ENCODE data around the gene PXN. TPM values are rescaled to one million over a fixed set of nuclear protein-coding genes. Genes with fewer than 3 reads are reported as not detected.
A peak's percentile ranks its signal among the peaks of the same experiment; 100 is the strongest.

The PXN gene
- total RNA-seq, 2 experiments from 2014 or later = 229 to 230 TPM

DNA sequence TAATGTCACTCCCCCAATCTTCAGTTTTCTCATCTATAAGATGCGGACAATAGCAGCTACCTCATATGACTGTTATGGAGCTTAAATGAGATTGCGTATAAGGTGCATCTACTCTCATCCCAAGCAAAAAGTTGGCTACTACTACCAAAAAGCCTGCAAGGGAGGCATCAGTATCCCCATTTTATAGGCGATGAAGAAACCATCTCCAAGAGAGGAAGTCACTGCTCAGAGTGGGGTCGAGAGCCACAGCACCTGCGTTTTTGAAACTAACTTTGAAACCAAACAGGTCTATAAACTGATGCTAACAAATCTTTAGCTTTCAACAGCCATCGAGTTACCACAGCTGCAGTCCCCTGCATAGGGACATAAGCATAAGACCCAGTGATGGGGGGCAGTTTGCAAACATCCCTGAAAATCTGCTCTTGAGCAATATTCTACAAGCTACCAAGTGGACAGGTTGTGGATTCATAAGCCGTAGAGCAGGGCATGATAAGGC is 74.5 kb downstream of the PXN start:
- DNase-seq (no peak), ATAC-seq (ENCODE audit: poor library complexity) (no peak)
- H3K27me3 Mint-ChIP-seq = no peaks in the 10 kb centered on the region
- Histone ChIP-seq H3K36me3 (ENCODE audit: insufficient read depth, low read length) (peaks cover 52% of the 10 kb centered on the region), H3K9me3 (ENCODE audit: control insufficient read depth in 1 of 2, insufficient read depth in 1 of 2, low read length in 2 of 2) (no peaks in the 10 kb centered on the region), H3K4me3 (ENCODE audit: low read length) (no peak overlapping the region), H3K27me3 (ENCODE audit: control insufficient read depth in 1 of 2, insufficient read depth in 2 of 2, low read length in 2 of 2) (no peaks in the 10 kb centered on the region), H3K27ac (ENCODE audit: low read depth in 1 of 2, low read length in 2 of 2) (no peak overlapping the region), H3K4me1 (ENCODE audit: insufficient read depth, low read length) (peaks cover 28% of the 10 kb centered on the region)
- H3K27ac Mint-ChIP-seq = no peak overlapping the region
- intact Hi-C loops (cut with DNase I, micrococcal nuclease) = loop anchor here in 1 of 2 experiments (5.0 to 10.0 kb wide), 4 partner anchors 74 to 494 kb away; partner anchors contain the start of genes BICDL1, MLEC, RAB35 and SRSF9
- peaks cover 30% of the 10 kb centered on the region for H3K4me1 Mint-ChIP-seq (ENCODE audit: low read depth)
- H3K36me3 Mint-ChIP-seq (ENCODE audit: low read depth) = peaks cover 70% of the 10 kb centered on the region
- TF ChIP-seq, protein P1, sequence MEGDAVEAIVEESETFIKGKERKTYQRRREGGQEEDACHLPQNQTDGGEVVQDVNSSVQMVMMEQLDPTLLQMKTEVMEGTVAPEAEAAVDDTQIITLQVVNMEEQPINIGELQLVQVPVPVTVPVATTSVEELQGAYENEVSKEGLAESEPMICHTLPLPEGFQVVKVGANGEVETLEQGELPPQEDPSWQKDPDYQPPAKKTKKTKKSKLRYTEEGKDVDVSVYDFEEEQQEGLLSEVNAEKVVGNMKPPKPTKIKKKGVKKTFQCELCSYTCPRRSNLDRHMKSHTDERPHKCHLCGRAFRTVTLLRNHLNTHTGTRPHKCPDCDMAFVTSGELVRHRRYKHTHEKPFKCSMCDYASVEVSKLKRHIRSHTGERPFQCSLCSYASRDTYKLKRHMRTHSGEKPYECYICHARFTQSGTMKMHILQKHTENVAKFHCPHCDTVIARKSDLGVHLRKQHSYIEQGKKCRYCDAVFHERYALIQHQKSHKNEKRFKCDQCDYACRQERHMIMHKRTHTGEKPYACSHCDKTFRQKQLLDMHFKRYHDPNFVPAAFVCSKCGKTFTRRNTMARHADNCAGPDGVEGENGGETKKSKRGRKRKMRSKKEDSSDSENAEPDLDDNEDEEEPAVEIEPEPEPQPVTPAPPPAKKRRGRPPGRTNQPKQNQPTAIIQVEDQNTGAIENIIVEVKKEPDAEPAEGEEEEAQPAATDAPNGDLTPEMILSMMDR (IDR thresholded peaks at IDR 0.05) = no peak
- CTCF ChIA-PET = no interaction called here
- peak overlapping the region; percentile 80 for H3K4me3 Mint-ChIP-seq
- POLR2A ChIA-PET = interaction anchor here (1.4 to 2.0 kb wide), 2 partner anchors 10 to 101 kb away, joined by 3 to 10 read pairs; partner anchors contain the start of genes RNU4-2 and RPLP0
- no peaks in the 10 kb centered on the region for H3K9me3 Mint-ChIP-seq

DNA sequence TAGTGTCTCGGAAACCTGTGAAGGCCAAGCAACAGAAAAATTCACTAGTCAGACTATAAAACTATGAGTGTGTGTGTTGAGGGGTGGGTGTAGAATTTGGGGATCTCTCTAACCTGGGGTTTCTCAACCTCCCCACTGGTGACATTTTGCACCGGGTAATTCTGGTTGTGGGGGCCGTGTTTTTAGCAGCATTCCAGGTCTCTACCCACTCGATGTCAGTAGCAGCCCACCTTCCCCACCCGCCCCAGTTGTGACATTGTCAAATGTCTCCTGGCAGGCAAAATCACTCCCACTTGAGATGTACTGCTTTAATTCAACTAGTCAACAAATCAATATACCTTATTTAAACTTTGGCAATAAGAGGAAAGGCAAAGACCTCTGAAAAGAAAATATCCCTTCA is 75.1 kb downstream of the PXN start:
- Mint-ChIP-seq H3K4me1 (ENCODE audit: low read depth) (peaks cover 30% of the 10 kb centered on the region), H3K27ac (no peak overlapping the region), H3K36me3 (ENCODE audit: low read depth) (peaks cover 73% of the 10 kb centered on the region), H3K9me3 (no peaks in the 10 kb centered on the region), H3K4me3 (no peak overlapping the region), H3K27me3 (no peaks in the 10 kb centered on the region)
- Histone ChIP-seq H3K27me3 (ENCODE audit: control insufficient read depth in 1 of 2, insufficient read depth in 2 of 2, low read length in 2 of 2) (no peaks in the 10 kb centered on the region), H3K36me3 (ENCODE audit: insufficient read depth, low read length) (peaks cover 55% of the 10 kb centered on the region), H3K4me3 (ENCODE audit: low read length) (no peak overlapping the region), H3K9me3 (ENCODE audit: control insufficient read depth in 1 of 2, insufficient read depth in 1 of 2, low read length in 2 of 2) (no peaks in the 10 kb centered on the region), H3K4me1 (ENCODE audit: insufficient read depth, low read length) (peaks cover 22% of the 10 kb centered on the region), H3K27ac (ENCODE audit: low read depth in 1 of 2, low read length in 2 of 2) (no peak overlapping the region)
- ATAC-seq (ENCODE audit: poor library complexity) = no peak
- ChIA-PET CTCF (no interaction called here), POLR2A (interaction anchor here (1.4 to 2.4 kb wide), 2 partner anchors 10 to 101 kb away, joined by 3 to 13 read pairs; partner anchors contain the start of genes RNU4-2 and RPLP0)
- TF ChIP-seq, protein P1 (IDR thresholded peaks at IDR 0.05) = no peak
- intact Hi-C loops (cut with DNase I, micrococcal nuclease) = loop anchor here in 1 of 2 experiments (5.0 to 10.0 kb wide), 4 partner anchors 73 to 494 kb away; partner anchors contain the start of genes BICDL1, MLEC, RAB35 and SRSF9
- no peak for DNase-seq

DNA sequence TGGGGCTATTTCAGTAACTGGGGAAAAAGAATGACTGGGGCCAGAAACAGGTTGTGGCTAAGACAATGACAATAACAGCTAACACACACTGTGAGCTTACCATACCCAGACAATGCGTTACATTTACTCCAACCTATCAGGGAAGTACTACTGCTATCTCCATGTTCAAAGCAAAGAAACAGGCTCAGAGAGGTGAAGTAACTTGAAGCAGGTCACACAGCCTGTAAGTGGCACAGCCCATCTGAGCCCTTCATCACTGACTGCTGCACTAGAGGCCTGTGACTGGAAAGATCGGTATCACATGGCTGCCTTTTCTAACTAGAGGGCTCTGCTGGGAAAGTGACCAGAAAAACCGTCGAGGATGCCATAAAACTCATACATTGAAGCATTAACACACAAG is 78.9 kb downstream of the PXN start:
- no peaks in the 10 kb centered on the region for H3K9me3 ChIP-seq (ENCODE audit: control insufficient read depth in 1 of 2, insufficient read depth in 1 of 2, low read length in 2 of 2)
- ATAC-seq (ENCODE audit: poor library complexity) (no peak), DNase-seq (no peak)
- Mint-ChIP-seq H3K4me1 (ENCODE audit: low read depth) (peaks cover 9% of the 10 kb centered on the region), H3K4me3 (peak overlapping the region; percentile 7), H3K9me3 (no peaks in the 10 kb centered on the region), H3K27ac (no peak overlapping the region), H3K36me3 (ENCODE audit: low read depth) (peaks cover 88% of the 10 kb centered on the region), H3K27me3 (no peaks in the 10 kb centered on the region)
- H3K27ac ChIP-seq (ENCODE audit: low read depth in 1 of 2, low read length in 2 of 2) = no peak overlapping the region
- TF ChIP-seq, protein P1 (IDR thresholded peaks at IDR 0.05) = no peak
- ChIA-PET POLR2A (no interaction called here), CTCF (no interaction called here)
- no peaks in the 10 kb centered on the region for H3K27me3 ChIP-seq (ENCODE audit: control insufficient read depth in 1 of 2, insufficient read depth in 2 of 2, low read length in 2 of 2)
- intact Hi-C loops (cut with DNase I, micrococcal nuclease) = no loop called here
- peaks cover 90% of the 10 kb centered on the region for H3K36me3 ChIP-seq (ENCODE audit: insufficient read depth, low read length)
- H3K4me1 ChIP-seq (ENCODE audit: insufficient read depth, low read length) = no peaks in the 10 kb centered on the region
- H3K4me3 ChIP-seq (ENCODE audit: low read length) = no peak overlapping the region
